Measurements from ENCODE around the gene GRM2. TPM values are rescaled to one million over a fixed set of nuclear protein-coding genes. Genes with fewer than 3 reads are reported as not detected.
A peak's percentile ranks its signal among the peaks of the same experiment; 100 is the strongest.

GRM2 gene
- total and polyA plus RNA-seq, 2 of the 8 experiments (the other 6 are each of a cell fraction or from before 2014, with no cell fraction given) = 3.9 to 10.5 TPM

DNA sequence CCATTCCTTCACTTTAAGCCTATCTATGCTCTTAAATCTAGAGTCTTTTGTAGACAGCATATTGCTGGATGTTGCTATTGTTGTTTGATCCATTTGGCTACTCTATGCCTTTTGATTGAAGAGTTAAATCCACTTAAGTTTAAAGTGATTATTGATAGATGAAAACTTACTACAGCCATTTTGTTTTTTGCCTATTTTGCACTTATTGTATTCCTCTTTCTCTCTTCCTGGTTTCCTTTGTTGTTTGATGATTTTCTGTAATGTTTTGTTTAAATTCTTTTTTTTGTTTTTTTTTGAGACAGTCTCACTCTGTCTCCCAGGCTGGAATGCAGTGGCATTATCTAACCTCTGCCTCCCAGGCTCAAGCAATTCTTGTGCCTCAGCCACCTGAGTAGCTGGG, 52.3 kb downstream of the GRM2 start (continued):
- no peak for TF ChIP-seq POLR2AphosphoS5 (IDR thresholded peaks at IDR 0.05; ENCODE audit: low read depth, low read length)

Small RNAs within 50 kb of the gene (small RNA-seq; reads per million reads assigned to genes)
- gene RNA5SP132 (ENCODE audit: insufficient read depth) = 708 reads per million, percentile 99 among the genes with 10 or more reads in this experiment

Other genes starting within 250 kb of the GRM2 start
- gene DCAF1, start 207.1 kb upstream of the GRM2 start, total RNA-seq (2021; fragmentation: NEBNext Ultra II Directional; extraction: Animal tissue kit (Norgen Biotek cat#: 25700)) = 29.7 and 31.0 TPM in 2 replicates
- 9.8 and 10.1 TPM in 2 replicates for gene DCAF1, start 207.1 kb upstream of the GRM2 start, polyA plus RNA-seq (2011; rRNA removed)
- gene RAD54L2, start 168.3 kb upstream of the GRM2 start, total RNA-seq (2021; fragmentation: NEBNext Ultra II Directional; extraction: Animal tissue kit (Norgen Biotek cat#: 25700)) = 32.6 and 35.2 TPM in 2 replicates
- 7.1 and 8.2 TPM in 2 replicates for gene RAD54L2, start 168.3 kb upstream of the GRM2 start, polyA plus RNA-seq (2011; rRNA removed)
- 11.2 and 11.9 TPM in 2 replicates for gene TEX264, start 35.8 kb upstream of the GRM2 start, total RNA-seq (2021; fragmentation: NEBNext Ultra II Directional; extraction: Animal tissue kit (Norgen Biotek cat#: 25700))
- gene TEX264, start 35.8 kb upstream of the GRM2 start, polyA plus RNA-seq (2011; rRNA removed) = 35.6 and 42.0 TPM in 2 replicates
- not detected in 2 replicates for gene IQCF6, start 72.2 kb downstream of the GRM2 start, total RNA-seq (2021; fragmentation: NEBNext Ultra II Directional; extraction: Animal tissue kit (Norgen Biotek cat#: 25700))
- not detected in 2 replicates for gene IQCF6, start 72.2 kb downstream of the GRM2 start, polyA plus RNA-seq (2011; rRNA removed)
- not detected in 2 replicates for gene IQCF2, start 154.5 kb downstream of the GRM2 start, total RNA-seq (2021; fragmentation: NEBNext Ultra II Directional; extraction: Animal tissue kit (Norgen Biotek cat#: 25700))
- not detected in 2 replicates for gene IQCF2, start 154.5 kb downstream of the GRM2 start, polyA plus RNA-seq (2011; rRNA removed)
- gene IQCF5, start 168.5 kb downstream of the GRM2 start, total RNA-seq (2021; fragmentation: NEBNext Ultra II Directional; extraction: Animal tissue kit (Norgen Biotek cat#: 25700)) = not detected in 2 replicates
- gene IQCF5, start 168.5 kb downstream of the GRM2 start, polyA plus RNA-seq (2011; rRNA removed) = not detected in 2 replicates
- not detected in 2 replicates for gene IQCF1, start 196.3 kb downstream of the GRM2 start, total RNA-seq (2021; fragmentation: NEBNext Ultra II Directional; extraction: Animal tissue kit (Norgen Biotek cat#: 25700))
- not detected in 2 replicates for gene IQCF1, start 196.3 kb downstream of the GRM2 start, polyA plus RNA-seq (2011; rRNA removed)
- gene RRP9, start 234.8 kb downstream of the GRM2 start, total RNA-seq (2021; fragmentation: NEBNext Ultra II Directional; extraction: Animal tissue kit (Norgen Biotek cat#: 25700)) = 55.6 TPM in 2 replicates
- 68.9 and 81.8 TPM in 2 replicates for gene RRP9, start 234.8 kb downstream of the GRM2 start, polyA plus RNA-seq (2011; rRNA removed)
- gene PARP3, start 235.3 kb downstream of the GRM2 start, total RNA-seq (2021; fragmentation: NEBNext Ultra II Directional; extraction: Animal tissue kit (Norgen Biotek cat#: 25700)) = 1.1 and 1.3 TPM in 2 replicates
- gene PARP3, start 235.3 kb downstream of the GRM2 start, polyA plus RNA-seq (2011; rRNA removed) = 1.6 and 2.1 TPM in 2 replicates
- gene GPR62, start 248.3 kb downstream of the GRM2 start, total RNA-seq (2021; fragmentation: NEBNext Ultra II Directional; extraction: Animal tissue kit (Norgen Biotek cat#: 25700)) = 0.19 and 0.22 TPM in 2 replicates
- gene GPR62, start 248.3 kb downstream of the GRM2 start, polyA plus RNA-seq (2011; rRNA removed) = 0.29 and 0.36 TPM in 2 replicates

All from H1 (cell line).